Cerebellar cortex (tissue), 1 donor: ENCODE results near the gene TBC1D4.
A peak's percentile ranks its signal among the peaks of the same experiment; 100 is the strongest.

ENCODE experiments used
- DNase-seq: peaks from one replicate; pipeline ENCODE4 v3.0.0-alpha.2; 2015; ENCODE audit warnings: low spot score

The TBC1D4 gene

GRCh38 chr13:75485286-75486062, 3.5 kb upstream of the TBC1D4 start:
- no peak for DNase-seq

GRCh38 chr13:75482820-75483079, 781 bp upstream of the TBC1D4 start:
- no peak for DNase-seq

GRCh38 chr13:75481176-75482069, 546 bp downstream of the TBC1D4 start:
- DNase-seq, result no peak

GRCh38 chr13:75480671-75481175, 1.2 kb downstream of the TBC1D4 start:
- DNase-seq, result peak; percentile 59

- no peak for DNase-seq
Observed at GRCh38 chr13:75479102-75479740, 2.7 kb downstream of the TBC1D4 start.

GRCh38 chr13:75478659-75479058, 3.3 kb downstream of the TBC1D4 start:
- DNase-seq, result no peak

GRCh38 chr13:75474956-75475355, 7.0 kb downstream of the TBC1D4 start:
- DNase-seq, result no peak

GRCh38 chr13:75473468-75473867, 8.5 kb downstream of the TBC1D4 start:
- DNase-seq, result no peak

GRCh38 chr13:75470676-75471075, 11.3 kb downstream of the TBC1D4 start:
- DNase-seq, result no peak

- no peak for DNase-seq
Observed at GRCh38 chr13:75469047-75469446, 12.9 kb downstream of the TBC1D4 start.

GRCh38 chr13:75468602-75469001, 13.4 kb downstream of the TBC1D4 start:
- DNase-seq, result no peak

- DNase-seq, result no peak
Observed at GRCh38 chr13:75468098-75468497, 13.9 kb downstream of the TBC1D4 start.

- DNase-seq, result no peak
Observed at GRCh38 chr13:75467040-75467728, 14.8 kb downstream of the TBC1D4 start.

GRCh38 chr13:75465236-75465635, 16.7 kb downstream of the TBC1D4 start:
- DNase-seq, result no peak

- DNase-seq, result no peak
Observed at GRCh38 chr13:75461314-75461713, 20.7 kb downstream of the TBC1D4 start.

GRCh38 chr13:75460644-75461043, 21.3 kb downstream of the TBC1D4 start:
- DNase-seq, result no peak

- peak; percentile 45 for DNase-seq
Observed at GRCh38 chr13:75458696-75459422, 23.1 kb downstream of the TBC1D4 start.

GRCh38 chr13:75455962-75456361, 26.0 kb downstream of the TBC1D4 start:
- no peak for DNase-seq

- DNase-seq, result no peak
Observed at GRCh38 chr13:75454497-75454896, 27.5 kb downstream of the TBC1D4 start.

GRCh38 chr13:75452564-75452963, 29.4 kb downstream of the TBC1D4 start:
- no peak for DNase-seq

GRCh38 chr13:75447493-75447892, 34.5 kb downstream of the TBC1D4 start:
- DNase-seq, result no peak
